OCI-LY1 (cell line): ENCODE measurements around the gene CHST11.

Experiments
- CTCF ChIP-seq: fragments of 200-600 bp; sonication (generic), shearing (Covaris generic); IDR thresholded peaks from 2 replicates; pipeline ENCODE4 v1.5.1; 2017; ENCODE audit warnings: mild to moderate bottlenecking, antibody characterized with exemption, low read length, moderate library complexity, mixed read lengths
- EZH2 ChIP-seq: fragments of 200-600 bp; sonication (generic), shearing (Covaris generic); IDR thresholded peaks from 2 replicates; pipeline ENCODE4 v1.8.0; 2017; ENCODE audit warnings: borderline replicate concordance, mixed run types, mild to moderate bottlenecking, antibody characterized with exemption, low read length, moderate library complexity, mixed read lengths

- TF ChIP-seq CTCF = no peak
- TF ChIP-seq EZH2 = no peak
These were observed 21.0 kb upstream of the CHST11 start for GRCh38 chr12:104435765-104436164.
